Panc1 (cell line): ENCODE results near the gene POLR3H. TPM values are rescaled to one million over a fixed set of nuclear protein-coding genes. Genes with fewer than 3 reads are reported as not detected.

ENCODE experiments used
- total RNA-seq: library from RNA; stranded (reverse); gene quantifications from one replicate; pipeline ENCODE4 v1.2.1, GENCODE V29; 2021; ENCODE audit not compliant: unreplicated experiment

Gene POLR3H
- total RNA-seq, 1 experiment from 2014 or later = 46.6 TPM

Other genes starting within 250 kb of the POLR3H start
- 62.0 TPM for gene ZC3H7B, start 242.9 kb downstream of the POLR3H start, total RNA-seq
- 7.8 TPM for gene TEF, start 162.5 kb downstream of the POLR3H start, total RNA-seq
- gene TOB2, start 97.7 kb downstream of the POLR3H start, total RNA-seq = 43.6 TPM
- gene PHF5A, start 75.8 kb downstream of the POLR3H start, total RNA-seq = 34.9 TPM
- 71.5 TPM for gene ACO2, start 75.4 kb downstream of the POLR3H start, total RNA-seq
- gene CSDC2, start 16.5 kb upstream of the POLR3H start, total RNA-seq = 1.5 TPM
- gene PMM1, start 45.4 kb upstream of the POLR3H start, total RNA-seq = 30.5 TPM
- gene DESI1, start 76.6 kb upstream of the POLR3H start, total RNA-seq = 33.5 TPM
- gene XRCC6, start 76.8 kb upstream of the POLR3H start, total RNA-seq = 287 TPM
- gene SNU13, start 144.4 kb upstream of the POLR3H start, total RNA-seq = 113 TPM
- gene MEI1, start 155.0 kb upstream of the POLR3H start, total RNA-seq = 0.18 TPM